Measurements from ENCODE around the gene CSNK2B. TPM values are rescaled to one million over a fixed set of nuclear protein-coding genes. Genes with fewer than 3 reads are reported as not detected.

Gene CSNK2B
- total and polyA plus RNA-seq, 9 of the 15 experiments (the other 6 are each of a cell fraction or from before 2014, with no cell fraction given) = 120 to 1,126 (median 529) TPM

- TF ChIP-seq PTRF (tag; IDR thresholded peaks at IDR 0.05) (no peak), ZNF79 (CRISPR knock-in tag; IDR thresholded peaks at IDR 0.05; ENCODE audit: low read depth) (no peak), HNRNPH1 (optimal IDR thresholded peaks at IDR 0.05; ENCODE audit: low read depth, low read length) (no peak), LEF1 (IDR thresholded peaks at IDR 0.05) (no peak), ZNF655 (CRISPR knock-in tag; IDR thresholded peaks at IDR 0.05) (no peak), ZNF780A (CRISPR knock-in tag; IDR thresholded peaks at IDR 0.05) (no peak), POLR3G (IDR thresholded peaks at IDR 0.05; ENCODE audit: extremely low read depth, insufficient read length, insufficient replicate concordance) (no peak), POLR2AphosphoS5 (IDR thresholded peaks at IDR 0.05; ENCODE audit: control insufficient read depth, insufficient read depth, low read depth, low read length) (0 out of 2 replicates have a peak, but pooled peaks have one; percentile 18), ZZZ3 (IDR thresholded peaks at IDR 0.05) (no peak), ATF7 (IDR thresholded peaks at IDR 0.05) (peak; percentile 23; the same call in 1 of the 2 replicates), PHF21A (IDR thresholded peaks at IDR 0.05; ENCODE audit: borderline replicate concordance, low read depth) (no peak), PCBP2 (IDR thresholded peaks at IDR 0.05; ENCODE audit: low read depth, low read length, poor library complexity, severe bottlenecking) (no peak), NFRKB (IDR thresholded peaks at IDR 0.05; ENCODE audit: low read depth) (no peak), ZNF146 (CRISPR knock-in tag; IDR thresholded peaks at IDR 0.05; ENCODE audit: unreplicated experiment) (no peak), C11orf30 (IDR thresholded peaks at IDR 0.05; ENCODE audit: low read depth) (no peak), BRD4 (IDR thresholded peaks at IDR 0.05) (no peak), RCOR1 (IDR thresholded peaks at IDR 0.05; ENCODE audit: borderline replicate concordance in 1 of 2, low read depth in 2 of 2, low read length in 2 of 2) (0 out of 4 replicates have a peak, but pooled peaks of 1 of the 2 experiments have one; percentile 15), CGGBP1 (CRISPR knock-in tag; IDR thresholded peaks at IDR 0.05) (no peak), BRF1 (IDR thresholded peaks at IDR 0.05; ENCODE audit: borderline replicate concordance, extremely low read depth, insufficient read length) (no peak), BDP1 (IDR thresholded peaks at IDR 0.05; ENCODE audit: insufficient read depth, insufficient read length) (no peak), ZNF583 (CRISPR knock-in tag; IDR thresholded peaks at IDR 0.05) (no peak), TCF3 (CRISPR knock-in tag; IDR thresholded peaks at IDR 0.05) (peak; percentile 17; the same call in 1 of the 2 replicates), ZSCAN32 (CRISPR knock-in tag; IDR thresholded peaks at IDR 0.05) (no peak), TRIM28 (IDR thresholded peaks at IDR 0.05) (no peak), HNRNPL (IDR thresholded peaks at IDR 0.05; ENCODE audit: low read depth, low read length) (no peak), FOXO4 (CRISPR knock-in tag; IDR thresholded peaks at IDR 0.05) (no peak), SAFB (IDR thresholded peaks at IDR 0.05; ENCODE audit: borderline replicate concordance, low read depth, low read length) (no peak), ARID2 (IDR thresholded peaks at IDR 0.05) (peak; percentile 70; the same call in 1 of the 2 replicates), NELFE (IDR thresholded peaks at IDR 0.05; ENCODE audit: insufficient read depth, insufficient read length) (no peak), ZNF696 (CRISPR knock-in tag; conservative IDR thresholded peaks at IDR 0.05) (no peak)
Measured at GRCh38 chr6:31717499-31718222, 51.8 kb downstream of the CSNK2B start (continued).
